Measurements from ENCODE around the gene NATD1.

NATD1 gene

DNA sequence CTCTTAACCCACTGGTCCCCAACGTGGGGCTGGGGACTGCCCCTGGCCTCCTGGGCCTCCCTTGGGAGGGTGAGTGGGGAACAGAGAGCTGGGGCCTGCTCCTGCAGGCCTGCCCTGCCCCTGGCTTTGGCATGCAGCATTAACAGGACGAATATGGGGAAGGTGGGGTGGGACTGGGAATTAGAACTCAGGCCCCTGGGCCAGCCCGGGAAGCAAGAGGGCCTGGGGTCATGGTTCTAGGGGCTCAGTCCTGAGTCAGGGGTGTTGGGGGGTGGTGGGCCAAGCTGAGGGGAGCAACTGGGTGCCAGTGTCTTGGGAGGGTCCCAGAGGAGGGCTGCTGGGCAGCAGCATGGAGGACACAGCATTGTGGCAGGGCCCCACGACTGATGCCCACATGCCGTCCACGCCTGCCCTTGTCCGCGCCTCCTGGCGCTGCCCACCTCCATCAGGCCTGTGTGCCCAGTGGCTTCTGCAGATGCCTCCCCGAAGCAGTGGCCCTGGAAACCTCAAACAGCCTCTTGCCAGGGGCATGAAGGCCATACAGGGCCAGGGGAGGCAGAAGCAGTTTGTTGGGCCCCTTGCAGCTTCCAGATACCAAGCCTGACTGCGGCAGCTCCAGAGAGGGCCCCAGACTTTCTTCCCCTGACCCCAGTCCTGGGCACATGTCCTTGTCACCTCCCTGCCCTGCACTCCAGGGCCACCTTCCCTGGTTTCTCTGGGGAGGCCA lies 36.1 kb upstream of the NATD1 start:
- Histone ChIP-seq H3K4me3 (ENCODE audit: low read depth in 1 of 2, low read length in 2 of 2) (peak overlapping the region in 1 of 2 donors; percentile 86), H3K9ac (ENCODE audit: low read depth in 1 of 2, low read length in 2 of 2) (peak overlapping the region; percentile 93 to 97), H3K4me1 (ENCODE audit: control insufficient read depth in 1 of 2, insufficient read depth in 2 of 2, low read length in 2 of 2) (peaks cover 37 to 51% of the 10 kb centered on the region in 2 donors), H3K27ac (ENCODE audit: low read depth, low read length) (peak overlapping the region; percentile 6), H3K27me3 (ENCODE audit: control insufficient read depth in 1 of 2, insufficient read depth in 2 of 2, low read length in 2 of 2) (no peaks in the 10 kb centered on the region), H3K36me3 (ENCODE audit: control insufficient read depth in 1 of 2, insufficient read depth in 2 of 2, low read length in 2 of 2) (peaks cover 4 to 9% of the 10 kb centered on the region in 2 donors), H3K9me3 (ENCODE audit: control insufficient read depth in 1 of 2, low read length in 2 of 2) (peaks cover 0 to 2% of the 10 kb centered on the region in 2 donors)

DNA sequence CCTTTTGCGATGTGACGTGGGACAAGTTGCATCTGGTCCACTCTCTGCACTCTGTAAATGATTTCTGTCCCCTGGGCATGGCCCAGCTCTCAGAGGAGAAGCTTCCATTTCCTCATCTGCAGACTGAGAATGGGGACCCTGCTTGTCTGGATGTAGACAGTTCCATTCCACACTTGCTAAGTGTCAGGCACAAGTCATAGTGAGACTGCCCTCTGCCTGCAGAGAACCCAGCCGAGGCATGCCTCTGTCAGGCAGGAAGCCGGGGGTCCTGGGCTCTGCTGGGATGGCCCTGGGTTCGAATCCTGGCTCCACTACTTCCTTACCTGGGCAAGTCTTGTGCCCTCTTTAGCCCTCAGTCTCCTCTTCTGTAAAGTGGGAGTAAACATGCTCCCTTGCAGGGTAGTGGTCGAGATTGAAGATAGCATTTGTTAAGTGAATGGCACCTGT lies 35.4 kb upstream of the NATD1 start:
- Histone ChIP-seq H3K9ac (ENCODE audit: low read depth in 1 of 2, low read length in 2 of 2) (peak overlapping the region; percentile 93 to 97), H3K27ac (ENCODE audit: low read depth, low read length) (peak overlapping the region; percentile 99), H3K4me3 (ENCODE audit: low read depth in 1 of 2, low read length in 2 of 2) (peak overlapping the region; percentile 86 to 91), H3K27me3 (ENCODE audit: control insufficient read depth in 1 of 2, insufficient read depth in 2 of 2, low read length in 2 of 2) (no peaks in the 10 kb centered on the region), H3K9me3 (ENCODE audit: control insufficient read depth in 1 of 2, low read length in 2 of 2) (peaks cover 0 to 2% of the 10 kb centered on the region in 2 donors), H3K36me3 (ENCODE audit: control insufficient read depth in 1 of 2, insufficient read depth in 2 of 2, low read length in 2 of 2) (peaks cover 4 to 7% of the 10 kb centered on the region in 2 donors), H3K4me1 (ENCODE audit: control insufficient read depth in 1 of 2, insufficient read depth in 2 of 2, low read length in 2 of 2) (peaks cover 37 to 50% of the 10 kb centered on the region in 2 donors)

DNA sequence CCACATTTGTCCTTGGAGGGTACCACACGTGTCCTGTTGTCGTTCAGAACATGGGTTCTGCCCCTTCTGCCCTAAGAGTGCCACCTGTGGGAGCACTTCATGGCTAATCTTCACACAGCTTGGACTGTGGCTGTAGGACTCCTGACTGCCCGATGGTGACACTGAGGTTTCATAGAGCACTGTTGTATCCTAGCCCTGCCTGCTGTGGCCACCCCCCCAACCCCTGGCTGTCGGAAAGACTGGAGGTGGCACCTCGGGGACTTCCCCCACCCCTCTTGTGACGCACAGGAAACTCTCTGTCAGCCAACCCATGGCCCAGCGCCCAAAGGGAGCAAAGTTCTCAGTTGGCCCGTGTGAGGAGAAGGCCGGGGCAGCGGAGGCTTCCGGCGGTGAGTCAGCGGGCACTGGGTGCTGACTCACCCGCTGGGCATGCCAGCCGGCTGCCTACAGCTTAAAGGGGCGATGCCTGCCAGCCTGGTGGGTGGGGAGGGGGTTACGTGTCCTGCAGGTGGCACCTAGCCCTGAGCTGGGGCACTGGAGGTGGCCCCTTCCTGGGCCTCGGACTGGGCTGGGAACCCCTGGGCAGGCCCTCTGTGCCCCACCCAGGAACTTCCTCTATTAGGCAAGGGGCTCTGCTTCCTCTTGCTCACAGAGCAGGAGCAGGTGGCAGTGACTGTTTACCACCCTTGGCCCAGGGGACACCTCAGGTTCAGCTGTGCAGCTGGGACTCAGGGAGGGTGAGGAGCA lies 34.7 kb upstream of the NATD1 start:
- H3K4me1 ChIP-seq (ENCODE audit: control insufficient read depth in 1 of 2, insufficient read depth in 2 of 2, low read length in 2 of 2), result peaks cover 37 to 54% of the 10 kb centered on the region in 2 donors
- peak overlapping the region; percentile 99 for H3K27ac ChIP-seq (ENCODE audit: low read depth, low read length)
- H3K9ac ChIP-seq (ENCODE audit: low read depth in 1 of 2, low read length in 2 of 2), result peak overlapping the region; percentile 93 to 97
- H3K36me3 ChIP-seq (ENCODE audit: control insufficient read depth in 1 of 2, insufficient read depth in 2 of 2, low read length in 2 of 2), result peaks cover under 1 to 4% of the 10 kb centered on the region in 2 donors
- peak overlapping the region; percentile 86 to 91 for H3K4me3 ChIP-seq (ENCODE audit: low read depth in 1 of 2, low read length in 2 of 2)
- H3K27me3 ChIP-seq (ENCODE audit: control insufficient read depth in 1 of 2, insufficient read depth in 2 of 2, low read length in 2 of 2), result no peaks in the 10 kb centered on the region
- peaks cover 0 to 1% of the 10 kb centered on the region in 2 donors for H3K9me3 ChIP-seq (ENCODE audit: control insufficient read depth in 1 of 2, low read length in 2 of 2)

DNA sequence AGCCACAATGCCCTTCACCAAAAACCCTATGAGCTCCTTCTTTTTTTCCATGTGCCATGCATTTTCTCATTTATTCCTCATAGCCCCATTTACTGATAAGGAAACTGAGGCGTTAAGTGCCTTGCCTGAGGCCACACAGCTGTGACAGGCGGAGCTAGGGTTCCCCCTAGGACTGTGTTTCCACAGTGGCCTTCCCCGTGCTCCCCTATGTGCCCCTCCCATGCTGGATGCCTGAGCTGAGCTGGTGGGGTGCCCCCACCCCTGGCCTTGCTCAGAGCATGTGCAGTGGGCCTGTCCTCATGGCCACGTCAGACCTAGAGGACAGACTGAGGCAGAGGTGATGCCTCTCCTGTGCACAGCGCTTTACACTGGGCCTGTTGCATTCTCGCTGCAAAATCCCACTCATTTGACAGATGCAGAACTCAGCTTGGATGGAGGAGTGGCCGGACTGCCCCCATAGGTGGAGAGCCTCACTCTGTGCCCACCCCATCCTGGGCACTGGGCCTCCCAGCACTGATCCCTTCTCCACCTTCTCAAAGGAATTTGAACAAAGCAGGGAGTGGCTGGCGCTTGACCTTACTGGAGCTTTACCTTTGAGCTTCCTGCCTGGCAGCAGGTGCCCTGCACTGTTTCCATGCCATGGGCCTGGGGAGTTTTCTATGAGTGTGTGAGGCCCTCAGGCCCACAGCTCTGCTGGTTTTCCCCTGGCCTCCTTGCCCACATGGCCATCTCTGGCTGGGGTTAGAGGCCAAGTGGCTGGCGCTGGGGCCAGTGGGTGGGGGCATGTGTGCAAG lies 33.9 kb upstream of the NATD1 start:
- peaks cover 37 to 54% of the 10 kb centered on the region in 2 donors for H3K4me1 ChIP-seq (ENCODE audit: control insufficient read depth in 1 of 2, insufficient read depth in 2 of 2, low read length in 2 of 2)

DNA sequence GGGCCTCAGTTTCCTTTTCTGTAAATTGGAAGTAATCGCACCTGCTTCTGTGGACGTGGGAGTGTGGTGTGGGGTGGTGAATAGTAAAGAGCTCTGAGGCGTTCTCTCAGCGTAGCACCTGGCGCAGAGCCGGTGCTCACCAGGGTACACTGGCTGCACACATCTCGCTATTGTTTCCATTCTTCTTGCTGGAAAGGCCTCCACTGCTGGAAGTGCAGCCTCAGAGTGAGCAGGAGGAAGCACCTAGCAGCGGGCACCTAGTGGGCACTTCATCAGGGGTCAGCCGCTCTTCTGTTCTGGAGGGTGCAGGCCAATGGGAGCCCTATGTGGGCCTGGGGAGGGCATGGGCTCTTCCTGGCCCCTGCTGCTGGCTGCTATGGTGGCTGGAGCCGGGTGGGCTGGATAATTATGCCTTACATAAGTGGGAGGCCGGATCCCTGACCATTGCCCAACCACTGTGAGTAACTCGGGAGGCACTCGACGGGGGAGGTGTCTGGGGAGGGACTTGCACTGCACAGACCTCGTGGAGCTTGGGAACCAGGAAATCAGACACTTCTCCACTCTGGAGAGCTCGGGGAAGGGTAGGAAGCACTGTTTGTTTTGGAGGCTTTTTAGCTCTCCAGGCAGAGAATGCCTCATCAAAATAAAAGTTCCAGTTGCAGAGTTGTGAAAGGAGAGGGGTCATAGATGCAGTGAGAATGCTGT lies 33.0 kb upstream of the NATD1 start:
- no peaks in the 10 kb centered on the region for H3K9me3 ChIP-seq (ENCODE audit: control insufficient read depth in 1 of 2, low read length in 2 of 2)
- H3K9ac ChIP-seq (ENCODE audit: low read depth in 1 of 2, low read length in 2 of 2), result peak overlapping the region; percentile 93 to 97
- H3K4me3 ChIP-seq (ENCODE audit: low read depth in 1 of 2, low read length in 2 of 2), result peak overlapping the region; percentile 86 to 91
- no peaks in the 10 kb centered on the region for H3K36me3 ChIP-seq (ENCODE audit: control insufficient read depth in 1 of 2, insufficient read depth in 2 of 2, low read length in 2 of 2)
- H3K27ac ChIP-seq (ENCODE audit: low read depth, low read length), result peak overlapping the region; percentile 99
- H3K4me1 ChIP-seq (ENCODE audit: control insufficient read depth in 1 of 2, insufficient read depth in 2 of 2, low read length in 2 of 2), result peaks cover 37 to 54% of the 10 kb centered on the region in 2 donors
- H3K27me3 ChIP-seq (ENCODE audit: control insufficient read depth in 1 of 2, insufficient read depth in 2 of 2, low read length in 2 of 2), result no peaks in the 10 kb centered on the region

More for the DNA sequence above, 33.9 kb upstream of the NATD1 start:
- peak overlapping the region; percentile 86 to 91 for H3K4me3 ChIP-seq (ENCODE audit: low read depth in 1 of 2, low read length in 2 of 2)
- H3K9me3 ChIP-seq (ENCODE audit: control insufficient read depth in 1 of 2, low read length in 2 of 2), result no peaks in the 10 kb centered on the region
- peak overlapping the region; percentile 99 for H3K27ac ChIP-seq (ENCODE audit: low read depth, low read length)
- H3K36me3 ChIP-seq (ENCODE audit: control insufficient read depth in 1 of 2, insufficient read depth in 2 of 2, low read length in 2 of 2), result peaks cover 0 to 4% of the 10 kb centered on the region in 2 donors
- peak overlapping the region; percentile 93 to 97 for H3K9ac ChIP-seq (ENCODE audit: low read depth in 1 of 2, low read length in 2 of 2)
- no peaks in the 10 kb centered on the region for H3K27me3 ChIP-seq (ENCODE audit: control insufficient read depth in 1 of 2, insufficient read depth in 2 of 2, low read length in 2 of 2)

DNA sequence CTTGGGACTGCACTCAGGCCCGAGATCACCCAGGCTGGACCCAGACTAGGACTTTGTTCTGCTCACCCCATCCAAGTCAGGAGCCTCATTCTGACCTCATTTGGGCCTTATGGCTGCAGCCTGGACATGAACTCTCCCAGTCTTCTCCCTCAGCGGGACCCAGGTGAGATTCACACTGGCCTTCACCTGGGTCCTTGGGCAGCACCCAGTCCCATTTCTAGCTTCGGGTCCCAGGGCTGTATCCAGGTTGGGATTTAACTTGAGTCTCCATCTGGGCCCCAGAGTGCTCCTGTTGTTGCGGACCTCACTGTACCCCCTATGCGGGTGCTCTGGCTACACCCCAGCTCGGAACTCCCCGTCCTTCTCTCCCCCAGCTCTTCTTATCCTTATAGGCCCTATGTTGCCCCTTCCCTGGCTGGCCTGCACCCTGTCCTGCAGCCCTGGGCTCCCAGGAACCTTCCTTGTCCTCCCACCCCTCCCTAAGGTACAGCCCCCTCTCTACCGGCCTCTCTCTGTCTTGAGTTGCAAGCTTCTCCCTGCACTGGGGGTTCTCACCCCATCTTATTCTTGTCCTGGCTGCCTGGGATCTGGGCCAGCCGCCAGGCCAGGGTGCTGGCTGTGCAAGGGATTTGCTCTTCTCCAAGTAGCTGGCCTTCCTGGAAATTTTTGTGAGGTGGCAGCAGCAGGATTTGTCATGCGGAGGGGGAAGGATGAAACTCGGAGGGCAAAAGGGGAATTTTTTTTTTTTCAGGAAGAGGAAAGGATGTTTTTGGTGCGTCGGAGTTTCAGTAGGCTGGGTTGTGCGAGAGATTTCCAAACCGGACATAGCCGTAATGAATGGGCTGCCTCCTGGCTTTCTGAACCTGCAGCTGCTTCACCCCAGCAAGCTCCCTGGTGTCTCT lies 32.2 kb upstream of the NATD1 start:
- Histone ChIP-seq H3K4me1 (ENCODE audit: control insufficient read depth in 1 of 2, insufficient read depth in 2 of 2, low read length in 2 of 2) (peaks cover 37 to 52% of the 10 kb centered on the region in 2 donors), H3K9me3 (ENCODE audit: control insufficient read depth in 1 of 2, low read length in 2 of 2) (no peaks in the 10 kb centered on the region), H3K36me3 (ENCODE audit: control insufficient read depth in 1 of 2, insufficient read depth in 2 of 2, low read length in 2 of 2) (no peaks in the 10 kb centered on the region), H3K9ac (ENCODE audit: low read depth in 1 of 2, low read length in 2 of 2) (peak overlapping the region; percentile 93 to 97), H3K27ac (ENCODE audit: low read depth, low read length) (peak overlapping the region; percentile 99), H3K27me3 (ENCODE audit: control insufficient read depth in 1 of 2, insufficient read depth in 2 of 2, low read length in 2 of 2) (no peaks in the 10 kb centered on the region), H3K4me3 (ENCODE audit: low read depth in 1 of 2, low read length in 2 of 2) (peak overlapping the region; percentile 86 to 91)

DNA sequence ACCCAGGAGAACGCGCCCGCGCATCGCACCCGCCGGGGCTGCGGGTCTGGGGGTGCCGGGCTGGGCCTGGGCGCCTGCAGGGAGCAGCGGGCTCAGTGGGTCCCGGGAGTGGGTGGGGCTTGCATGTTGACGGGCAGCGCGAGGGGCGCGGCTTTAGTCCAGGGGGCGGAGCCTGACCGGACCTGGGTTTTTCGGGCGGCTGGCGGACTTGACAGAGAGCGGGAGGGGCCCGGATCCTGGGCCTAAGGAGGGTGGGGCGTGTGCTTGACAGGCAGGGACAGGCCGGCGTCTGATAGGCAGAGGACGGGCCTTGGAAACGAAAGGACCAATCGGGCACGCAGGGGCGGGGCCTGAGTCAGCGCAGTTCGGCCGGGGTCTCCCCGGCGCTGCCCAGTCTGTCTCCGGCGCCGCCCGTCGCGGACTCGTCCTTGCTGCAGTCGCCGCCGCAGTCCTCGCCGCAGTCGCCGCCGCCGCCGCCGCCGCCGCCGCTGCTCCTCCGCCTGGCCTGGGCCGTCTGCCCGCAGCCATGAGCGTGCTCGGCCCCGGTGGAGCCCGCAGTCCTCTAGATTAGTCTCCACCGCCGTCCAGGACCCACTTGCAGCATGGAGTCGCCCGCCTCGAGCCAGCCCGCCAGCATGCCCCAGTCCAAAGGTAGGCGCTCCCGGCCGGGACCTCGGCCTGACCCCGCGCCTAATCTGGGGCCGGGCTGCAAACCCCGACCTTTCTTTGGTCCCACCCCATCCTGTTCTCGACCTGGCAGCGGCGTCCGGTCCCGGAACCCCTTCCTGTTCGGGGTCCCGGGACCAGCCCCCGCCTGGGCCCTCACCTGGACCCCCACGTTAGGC lies 31.3 kb upstream of the NATD1 start, which contains the start of gene MAP2K3:
Gene MAP2K3, plus strand, starts transcription at position 393 of the 845 bp plus-strand sequence. Its CDS starts 210 bp downstream, at position 603.
- peaks cover 36 to 52% of the 10 kb centered on the region in 2 donors for H3K4me1 ChIP-seq (ENCODE audit: control insufficient read depth in 1 of 2, insufficient read depth in 2 of 2, low read length in 2 of 2)
- H3K36me3 ChIP-seq (ENCODE audit: control insufficient read depth in 1 of 2, insufficient read depth in 2 of 2, low read length in 2 of 2), result no peaks in the 10 kb centered on the region
- peak within 1 kb of the TSS; percentile 99 for H3K27ac ChIP-seq (ENCODE audit: low read depth, low read length)
- peak within 1 kb of the TSS; percentile 86 to 91 for H3K4me3 ChIP-seq (ENCODE audit: low read depth in 1 of 2, low read length in 2 of 2)
- H3K9ac ChIP-seq (ENCODE audit: low read depth in 1 of 2, low read length in 2 of 2), result peak within 1 kb of the TSS; percentile 93 to 97
- H3K9me3 ChIP-seq (ENCODE audit: control insufficient read depth in 1 of 2, low read length in 2 of 2), result no peaks in the 10 kb centered on the region
- H3K27me3 ChIP-seq (ENCODE audit: control insufficient read depth in 1 of 2, insufficient read depth in 2 of 2, low read length in 2 of 2), result no peaks in the 10 kb centered on the region

DNA sequence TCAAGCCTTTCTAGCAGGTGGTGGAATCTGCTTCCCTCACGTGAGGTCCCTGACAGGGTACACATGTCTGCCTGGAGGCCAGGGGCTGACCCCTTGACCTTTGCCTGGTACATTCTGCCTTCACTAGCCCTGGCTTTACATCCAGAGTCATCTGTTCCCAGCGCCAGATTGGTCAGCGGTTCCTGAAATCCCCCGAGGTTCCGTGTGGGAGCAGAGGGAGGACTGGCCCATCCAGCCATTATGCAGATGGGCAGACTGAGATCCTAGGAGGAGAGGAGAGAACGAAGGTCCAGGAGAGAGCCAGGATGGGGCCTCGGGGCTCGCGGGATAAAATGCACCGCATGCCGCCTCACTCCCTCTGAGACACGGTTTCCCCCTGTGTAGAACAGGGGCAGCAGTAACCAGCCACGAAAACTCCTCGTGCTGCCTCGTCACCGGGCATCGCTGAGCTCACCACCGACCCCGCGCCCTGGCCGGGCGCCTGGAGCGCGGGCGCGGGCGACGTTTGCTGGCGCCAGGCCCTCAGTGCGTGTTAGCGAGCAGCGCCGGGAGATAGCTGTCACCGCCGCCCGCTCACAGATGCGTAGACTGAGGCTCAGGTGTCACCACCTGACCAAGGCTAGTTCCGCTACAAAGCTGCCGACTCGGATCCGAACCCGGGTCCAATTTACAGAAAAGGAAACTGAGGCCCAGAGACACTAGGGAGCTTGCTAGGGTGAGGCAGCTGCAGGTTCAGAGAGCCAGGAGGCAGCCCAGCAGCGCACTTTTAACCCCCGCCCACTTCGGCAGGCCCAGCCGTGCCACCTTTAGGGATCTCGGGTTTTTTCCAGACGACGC lies 30.5 kb upstream of the NATD1 start:
- no peaks in the 10 kb centered on the region for H3K36me3 ChIP-seq (ENCODE audit: control insufficient read depth in 1 of 2, insufficient read depth in 2 of 2, low read length in 2 of 2)
- peak overlapping the region; percentile 28 to 65 for H3K9ac ChIP-seq (ENCODE audit: low read depth in 1 of 2, low read length in 2 of 2)
- H3K27me3 ChIP-seq (ENCODE audit: control insufficient read depth in 1 of 2, insufficient read depth in 2 of 2, low read length in 2 of 2), result no peaks in the 10 kb centered on the region
- peak overlapping the region; percentile 62 to 71 for H3K4me3 ChIP-seq (ENCODE audit: low read depth in 1 of 2, low read length in 2 of 2)
- H3K4me1 ChIP-seq (ENCODE audit: control insufficient read depth in 1 of 2, insufficient read depth in 2 of 2, low read length in 2 of 2), result peaks cover 33 to 49% of the 10 kb centered on the region in 2 donors
- H3K27ac ChIP-seq (ENCODE audit: low read depth, low read length), result no peak overlapping the region
- no peaks in the 10 kb centered on the region for H3K9me3 ChIP-seq (ENCODE audit: control insufficient read depth in 1 of 2, low read length in 2 of 2)
